ENCODE results near the gene ACVR2B.
A peak's percentile ranks its signal among the peaks of the same experiment; 100 is the strongest.

Gene ACVR2B

GRCh38 chr3:38457111-38458003, 3.7 kb downstream of the ACVR2B start:
- DNase-seq = no peak

- peak in 9 of 56 donors; percentile 5 to 48 (median 24) for DNase-seq
Measured at GRCh38 chr3:38458796-38459498, 5.3 kb downstream of the ACVR2B start.

- no peak for DNase-seq
Measured at GRCh38 chr3:38459499-38460048, 5.9 kb downstream of the ACVR2B start.

GRCh38 chr3:38460377-38461270, 6.9 kb downstream of the ACVR2B start:
- DNase-seq = no peak

GRCh38 chr3:38465588-38466154, 12.0 kb downstream of the ACVR2B start:
- no peak for DNase-seq

GRCh38 chr3:38468765-38469164, 15.1 kb downstream of the ACVR2B start:
- DNase-seq = no peak

- no peak for DNase-seq
Measured at GRCh38 chr3:38469852-38470251, 16.2 kb downstream of the ACVR2B start.

- DNase-seq = no peak
Measured at GRCh38 chr3:38471260-38471857, 17.7 kb downstream of the ACVR2B start.

- no peak for DNase-seq
Measured at GRCh38 chr3:38472342-38472741, 18.7 kb downstream of the ACVR2B start.

- DNase-seq = no peak
Measured at GRCh38 chr3:38473229-38473628, 19.5 kb downstream of the ACVR2B start.

GRCh38 chr3:38474928-38475605, 21.4 kb downstream of the ACVR2B start:
- DNase-seq = no peak

GRCh38 chr3:38475716-38476115, 22.0 kb downstream of the ACVR2B start:
- DNase-seq = no peak

- no peak for DNase-seq
Measured at GRCh38 chr3:38476157-38476756, 22.6 kb downstream of the ACVR2B start.

GRCh38 chr3:38477057-38477820, 23.5 kb downstream of the ACVR2B start:
- no peak for DNase-seq

- DNase-seq = no peak
Measured at GRCh38 chr3:38477839-38478450, 24.3 kb downstream of the ACVR2B start.

- DNase-seq = no peak
Measured at GRCh38 chr3:38478901-38479300, 25.2 kb downstream of the ACVR2B start.

GRCh38 chr3:38479431-38480092, 25.9 kb downstream of the ACVR2B start:
- DNase-seq = peak in 41 of 56 donors; percentile 5 to 79 (median 32)

GRCh38 chr3:38480093-38480445, 26.4 kb downstream of the ACVR2B start:
- DNase-seq = no peak
